Kidney epithelial cell (primary cell): ENCODE results near the gene PSMD3. TPM values are rescaled to one million over a fixed set of nuclear protein-coding genes. Genes with fewer than 3 reads are reported as not detected.
A peak's percentile ranks its signal among the peaks of the same experiment; 100 is the strongest.

ENCODE experiments used
- DNase-seq: peaks from one replicate; pipeline ENCODE4 v3.0.0-alpha.2; 2010; ENCODE audit warnings: low read depth
- H3K27me3 ChIP-seq: 2 replicates; pipeline ENCODE4 v1.6.0; 2011; ENCODE audit warnings: low read length; ENCODE audit not compliant: control insufficient read depth, insufficient read depth
- H3K36me3 ChIP-seq: 2 replicates; pipeline ENCODE4 v1.5.1; 2011; ENCODE audit warnings: low read length; ENCODE audit not compliant: control insufficient read depth, insufficient read depth
- H3K4me3 ChIP-seq: 2 replicates; pipeline ENCODE4 v1.5.1; 2011; ENCODE audit warnings: low read depth, mild to moderate bottlenecking, control low read depth, low read length
- total RNA-seq: library from RNA; depleted of rRNA; stranded (reverse); fragments of >200 nt; gene quantifications from 2 replicates; pipeline ENCODE4 v1.2.3, GENCODE V29; 2015
- TF ChIP-seq, protein P1 (sequence below): IDR thresholded peaks from 2 replicates; pipeline ENCODE4 v1.5.1; 2011; ENCODE audit warnings: mild to moderate bottlenecking, moderate library complexity, low read length, control low read depth, inconsistent platforms; ENCODE audit not compliant: insufficient read depth, poor library complexity, severe bottlenecking

Gene PSMD3
- total RNA-seq, 1 donor from 2014 or later, result 104 TPM

DNA sequence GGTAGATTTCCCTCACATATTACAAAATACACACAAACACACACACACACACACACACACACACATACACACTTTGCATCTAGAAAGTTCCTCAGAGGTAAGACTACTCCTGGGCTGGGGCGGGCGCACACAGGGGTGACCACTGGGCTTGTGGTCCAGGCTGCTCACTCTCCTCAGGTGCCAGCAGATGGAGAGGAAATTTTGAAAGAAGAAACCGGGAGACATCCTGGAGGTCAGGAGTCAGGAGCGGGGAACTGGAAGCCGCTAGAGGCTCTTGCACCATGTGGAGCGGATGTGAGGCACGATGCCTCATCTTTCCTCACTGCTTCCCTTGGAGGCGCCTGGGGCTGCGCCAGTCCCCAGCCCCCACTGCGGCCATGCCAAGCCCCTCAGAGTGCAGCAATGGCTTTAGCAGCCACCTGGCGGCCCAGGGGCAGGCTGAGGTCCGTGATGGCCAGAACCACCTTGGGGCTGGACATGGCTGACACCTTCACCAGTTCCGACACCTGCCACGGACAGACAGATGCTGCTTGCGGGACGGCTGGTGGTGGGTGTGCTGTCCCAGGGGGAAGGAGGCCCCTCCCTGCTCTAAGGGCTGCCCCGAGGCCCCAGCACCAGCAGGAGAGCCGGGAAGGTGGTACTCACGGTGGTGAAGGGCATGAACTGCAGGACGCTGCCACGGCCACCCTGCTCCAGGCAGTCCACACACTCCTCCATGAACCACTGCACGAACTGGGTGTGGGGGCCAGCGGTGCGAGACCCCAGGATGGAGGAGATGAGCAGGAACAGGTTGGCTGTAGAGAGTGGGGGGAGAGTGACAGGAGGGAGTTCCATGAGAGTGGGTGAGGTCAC lies 38.8 kb downstream of the PSMD3 start:
- TF ChIP-seq, protein P1, sequence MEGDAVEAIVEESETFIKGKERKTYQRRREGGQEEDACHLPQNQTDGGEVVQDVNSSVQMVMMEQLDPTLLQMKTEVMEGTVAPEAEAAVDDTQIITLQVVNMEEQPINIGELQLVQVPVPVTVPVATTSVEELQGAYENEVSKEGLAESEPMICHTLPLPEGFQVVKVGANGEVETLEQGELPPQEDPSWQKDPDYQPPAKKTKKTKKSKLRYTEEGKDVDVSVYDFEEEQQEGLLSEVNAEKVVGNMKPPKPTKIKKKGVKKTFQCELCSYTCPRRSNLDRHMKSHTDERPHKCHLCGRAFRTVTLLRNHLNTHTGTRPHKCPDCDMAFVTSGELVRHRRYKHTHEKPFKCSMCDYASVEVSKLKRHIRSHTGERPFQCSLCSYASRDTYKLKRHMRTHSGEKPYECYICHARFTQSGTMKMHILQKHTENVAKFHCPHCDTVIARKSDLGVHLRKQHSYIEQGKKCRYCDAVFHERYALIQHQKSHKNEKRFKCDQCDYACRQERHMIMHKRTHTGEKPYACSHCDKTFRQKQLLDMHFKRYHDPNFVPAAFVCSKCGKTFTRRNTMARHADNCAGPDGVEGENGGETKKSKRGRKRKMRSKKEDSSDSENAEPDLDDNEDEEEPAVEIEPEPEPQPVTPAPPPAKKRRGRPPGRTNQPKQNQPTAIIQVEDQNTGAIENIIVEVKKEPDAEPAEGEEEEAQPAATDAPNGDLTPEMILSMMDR, result no peak
- no peaks in the 10 kb centered on the region for H3K36me3 ChIP-seq
- no peaks in the 10 kb centered on the region for H3K27me3 ChIP-seq
- DNase-seq, result no peak
- no peak overlapping the region for H3K4me3 ChIP-seq

DNA sequence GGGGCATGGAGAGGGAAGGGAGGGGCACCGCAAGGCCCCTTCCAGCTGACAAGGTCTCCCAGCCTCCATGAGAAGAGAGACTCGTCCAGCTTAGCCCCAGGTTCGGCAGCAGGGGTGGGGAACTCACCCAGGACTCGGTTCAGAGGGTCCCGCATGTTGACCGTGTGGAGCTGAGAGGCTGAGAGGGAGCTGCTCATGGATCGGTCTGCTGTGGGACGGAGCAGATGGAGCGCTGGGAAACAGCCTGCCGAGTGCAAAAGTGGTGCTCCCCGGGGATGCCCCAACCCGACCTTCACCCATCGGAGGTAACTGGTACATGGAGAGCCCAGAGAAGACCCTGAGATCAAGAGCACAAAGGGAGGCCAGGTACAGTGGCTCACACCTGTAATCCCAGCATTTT lies 39.5 kb downstream of the PSMD3 start:
- TF ChIP-seq, protein P1, result no peak
- no peak for DNase-seq
- no peaks in the 10 kb centered on the region for H3K36me3 ChIP-seq
- H3K27me3 ChIP-seq, result no peaks in the 10 kb centered on the region
- H3K4me3 ChIP-seq, result no peak overlapping the region

DNA sequence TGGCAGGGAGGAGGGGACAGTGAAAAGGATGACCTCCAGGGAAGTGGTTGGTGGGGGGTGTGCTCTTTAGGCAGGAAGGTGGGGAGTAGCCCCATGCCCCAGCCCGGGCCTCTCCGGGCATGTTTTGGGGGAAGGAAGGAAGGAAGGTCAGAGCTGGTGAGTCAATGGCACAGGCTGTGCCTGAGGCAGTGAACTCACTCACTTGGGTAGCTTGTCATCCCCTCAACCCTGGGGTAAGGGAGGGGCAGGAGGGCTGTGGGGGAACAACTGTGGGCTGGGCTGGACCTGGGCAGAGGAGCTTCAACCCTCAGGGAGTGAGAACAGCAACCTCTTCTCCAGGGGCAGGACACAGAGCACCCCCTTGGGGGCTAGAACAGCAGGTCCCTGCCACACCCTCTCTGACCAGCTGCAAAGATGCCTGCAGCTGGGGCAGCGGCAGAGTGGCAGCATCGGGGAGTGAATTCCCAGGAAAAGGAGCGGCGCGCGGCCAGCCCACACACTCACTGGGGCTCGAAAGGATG lies 40.9 kb downstream of the PSMD3 start:
- peak; percentile 26 for DNase-seq
- H3K4me3 ChIP-seq, result no peak overlapping the region
- TF ChIP-seq, protein P1, result no peak
- no peaks in the 10 kb centered on the region for H3K36me3 ChIP-seq
- no peaks in the 10 kb centered on the region for H3K27me3 ChIP-seq

DNA sequence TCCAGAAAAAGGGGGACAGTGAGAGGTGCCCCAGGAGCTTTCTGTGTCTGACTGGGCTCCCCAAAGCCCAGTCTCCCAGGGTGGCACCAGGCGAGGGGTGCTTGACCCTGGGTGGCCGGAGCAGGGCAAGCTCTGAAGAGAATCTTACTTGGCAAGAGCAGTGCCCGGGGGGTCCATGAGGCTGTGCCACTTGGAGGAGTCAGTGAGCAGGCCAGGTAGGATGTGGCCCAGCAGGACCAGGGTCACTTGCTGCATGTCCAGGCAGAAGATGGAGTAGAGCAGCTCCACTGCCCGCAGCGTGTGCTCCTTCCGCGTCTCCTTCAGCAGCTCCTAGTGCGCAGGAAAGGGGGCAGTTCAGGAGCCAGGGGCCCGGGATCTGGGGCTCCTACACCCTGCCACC lies 41.9 kb downstream of the PSMD3 start:
- Histone ChIP-seq H3K27me3 (no peaks in the 10 kb centered on the region), H3K36me3 (no peaks in the 10 kb centered on the region), H3K4me3 (no peak overlapping the region)
- TF ChIP-seq, protein P1, result no peak
- DNase-seq, result no peak

DNA sequence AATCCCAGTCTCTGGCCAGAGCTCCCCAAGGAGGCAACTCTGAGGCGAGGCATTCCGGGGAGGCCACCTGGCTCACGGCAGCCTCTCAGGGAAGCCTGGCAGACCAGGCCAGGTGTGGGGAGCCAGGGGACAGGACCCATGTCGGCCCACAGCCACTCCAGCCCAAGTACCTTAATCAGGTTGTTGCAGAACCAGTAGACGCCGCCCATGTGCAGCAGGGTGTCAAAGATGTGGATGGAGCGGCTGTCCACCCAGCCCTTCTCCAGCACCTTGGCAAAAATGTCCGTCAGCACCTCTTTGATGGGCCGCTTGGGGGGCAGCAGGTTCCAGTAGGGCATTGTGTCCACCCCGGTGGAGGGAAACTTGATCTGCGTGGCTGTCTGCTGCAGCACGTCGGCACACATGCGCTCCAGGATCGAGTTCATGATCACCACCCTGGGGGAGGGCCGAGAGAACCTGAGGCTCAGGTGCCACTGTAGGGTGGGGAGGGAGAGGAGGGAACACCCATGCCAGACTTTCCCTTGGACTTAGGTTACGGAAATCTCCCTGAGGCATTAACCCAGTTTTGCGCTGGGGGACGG lies 42.4 kb downstream of the PSMD3 start:
- TF ChIP-seq, protein P1, result no peak
- Histone ChIP-seq H3K27me3 (no peaks in the 10 kb centered on the region), H3K4me3 (no peak overlapping the region), H3K36me3 (no peaks in the 10 kb centered on the region)
- no peak for DNase-seq
